ENCODE results near the gene ARID4A. TPM values are rescaled to one million over a fixed set of nuclear protein-coding genes. Genes with fewer than 3 reads are reported as not detected.

Gene ARID4A
- total and polyA plus RNA-seq, 9 of the 15 experiments (the other 6 are each of a cell fraction or from before 2014, with no cell fraction given), result 2.4 to 11.5 (median 8.7) TPM

DNA sequence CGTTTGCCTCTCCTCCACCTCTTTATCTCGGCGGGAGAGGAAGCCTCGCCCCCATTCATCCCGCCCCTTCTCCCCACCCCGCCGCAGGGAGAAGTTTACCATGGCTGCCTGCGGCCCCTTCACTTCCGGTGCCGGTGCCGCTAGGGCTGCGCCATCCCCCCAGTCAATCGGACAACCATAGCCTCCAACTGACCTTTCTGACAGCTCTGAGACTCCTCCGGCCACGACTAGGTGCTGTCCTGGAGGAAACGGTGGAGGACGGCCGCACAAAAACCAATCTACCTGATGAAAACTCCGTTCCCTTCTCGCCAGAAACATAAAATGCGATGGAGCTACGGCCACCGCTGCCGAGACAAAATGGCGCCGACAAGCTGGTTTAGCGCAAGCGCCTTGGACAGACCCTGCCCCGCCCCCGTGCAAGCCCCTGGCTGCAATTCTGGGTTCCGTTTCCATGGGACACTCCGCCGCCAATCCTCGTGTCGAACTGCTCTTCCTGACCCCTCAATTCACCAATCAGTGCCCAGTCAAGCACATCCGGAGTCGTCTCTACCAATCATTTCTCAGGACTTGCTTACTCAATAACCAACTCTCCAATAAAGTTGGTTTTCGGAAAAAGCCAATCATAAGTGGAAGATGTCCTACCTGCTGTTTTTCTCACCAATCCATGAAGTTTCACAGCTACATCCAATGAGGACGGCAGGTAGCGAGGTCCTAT lies 436 bp upstream of the ARID4A start (continued):
- TF ChIP-seq, protein P1, sequence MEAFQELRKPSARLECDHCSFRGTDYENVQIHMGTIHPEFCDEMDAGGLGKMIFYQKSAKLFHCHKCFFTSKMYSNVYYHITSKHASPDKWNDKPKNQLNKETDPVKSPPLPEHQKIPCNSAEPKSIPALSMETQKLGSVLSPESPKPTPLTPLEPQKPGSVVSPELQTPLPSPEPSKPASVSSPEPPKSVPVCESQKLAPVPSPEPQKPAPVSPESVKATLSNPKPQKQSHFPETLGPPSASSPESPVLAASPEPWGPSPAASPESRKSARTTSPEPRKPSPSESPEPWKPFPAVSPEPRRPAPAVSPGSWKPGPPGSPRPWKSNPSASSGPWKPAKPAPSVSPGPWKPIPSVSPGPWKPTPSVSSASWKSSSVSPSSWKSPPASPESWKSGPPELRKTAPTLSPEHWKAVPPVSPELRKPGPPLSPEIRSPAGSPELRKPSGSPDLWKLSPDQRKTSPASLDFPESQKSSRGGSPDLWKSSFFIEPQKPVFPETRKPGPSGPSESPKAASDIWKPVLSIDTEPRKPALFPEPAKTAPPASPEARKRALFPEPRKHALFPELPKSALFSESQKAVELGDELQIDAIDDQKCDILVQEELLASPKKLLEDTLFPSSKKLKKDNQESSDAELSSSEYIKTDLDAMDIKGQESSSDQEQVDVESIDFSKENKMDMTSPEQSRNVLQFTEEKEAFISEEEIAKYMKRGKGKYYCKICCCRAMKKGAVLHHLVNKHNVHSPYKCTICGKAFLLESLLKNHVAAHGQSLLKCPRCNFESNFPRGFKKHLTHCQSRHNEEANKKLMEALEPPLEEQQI (IDR thresholded peaks at IDR 0.05), result no peak
- TF ChIP-seq ZBTB8A (IDR thresholded peaks at IDR 0.05; ENCODE audit: partially characterized antibody) (no peak), ZNF79 (CRISPR knock-in tag; IDR thresholded peaks at IDR 0.05; ENCODE audit: low read depth) (peak; percentile 76; the same call in 1 of the 2 replicates), TAF7 (tag; IDR thresholded peaks at IDR 0.05) (peak; percentile 90), C11orf30 (IDR thresholded peaks at IDR 0.05; ENCODE audit: low read depth) (peak; percentile 54), NELFE (IDR thresholded peaks at IDR 0.05; ENCODE audit: insufficient read depth, insufficient read length) (no peak), KLF10 (CRISPR knock-in tag; IDR thresholded peaks at IDR 0.05) (no peak), KDM4B (IDR thresholded peaks at IDR 0.05; ENCODE audit: borderline replicate concordance in 2 of 2, low read depth in 1 of 2) (no peak), ZNF561 (CRISPR knock-in tag; conservative IDR thresholded peaks at IDR 0.05) (no peak), KDM2B (CRISPR knock-in tag; IDR thresholded peaks at IDR 0.05) (no peak), RFX7 (CRISPR knock-in tag; IDR thresholded peaks at IDR 0.05) (no peak), HIVEP1 (CRISPR knock-in tag; IDR thresholded peaks at IDR 0.05) (peak; percentile 94), THRB (CRISPR knock-in tag; conservative IDR thresholded peaks at IDR 0.05) (peak; percentile 89), MCM2 (IDR thresholded peaks at IDR 0.05; ENCODE audit: low read depth) (no peak), BRF1 (IDR thresholded peaks at IDR 0.05; ENCODE audit: borderline replicate concordance, extremely low read depth, insufficient read length) (no peak), MLLT1 (IDR thresholded peaks at IDR 0.05) (peak; percentile 9 to 99; a peak in 2 of 4 replicates), CAMTA2 (CRISPR knock-in tag; conservative IDR thresholded peaks at IDR 0.05) (no peak), NFIX (CRISPR knock-in tag; IDR thresholded peaks at IDR 0.05; ENCODE audit: low read depth) (no peak), JUND (IDR thresholded peaks at IDR 0.05; ENCODE audit: borderline replicate concordance, low read depth, low read length) (no peak; the same call in 1 of the 2 replicates), JUND (tag; IDR thresholded peaks at IDR 0.05; ENCODE audit: borderline replicate concordance, low read depth, low read length) (no peak), MTA1 (IDR thresholded peaks at IDR 0.05; ENCODE audit: borderline replicate concordance) (no peak)
- TF ChIP-seq, protein P2, sequence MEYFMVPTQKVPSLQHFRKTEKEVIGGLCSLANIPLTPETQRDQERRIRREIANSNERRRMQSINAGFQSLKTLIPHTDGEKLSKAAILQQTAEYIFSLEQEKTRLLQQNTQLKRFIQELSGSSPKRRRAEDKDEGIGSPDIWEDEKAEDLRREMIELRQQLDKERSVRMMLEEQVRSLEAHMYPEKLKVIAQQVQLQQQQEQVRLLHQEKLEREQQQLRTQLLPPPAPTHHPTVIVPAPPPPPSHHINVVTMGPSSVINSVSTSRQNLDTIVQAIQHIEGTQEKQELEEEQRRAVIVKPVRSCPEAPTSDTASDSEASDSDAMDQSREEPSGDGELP (CRISPR knock-in tag; IDR thresholded peaks at IDR 0.05; ENCODE audit: borderline replicate concordance), result peak; percentile 74
- TF ChIP-seq, protein P3, sequence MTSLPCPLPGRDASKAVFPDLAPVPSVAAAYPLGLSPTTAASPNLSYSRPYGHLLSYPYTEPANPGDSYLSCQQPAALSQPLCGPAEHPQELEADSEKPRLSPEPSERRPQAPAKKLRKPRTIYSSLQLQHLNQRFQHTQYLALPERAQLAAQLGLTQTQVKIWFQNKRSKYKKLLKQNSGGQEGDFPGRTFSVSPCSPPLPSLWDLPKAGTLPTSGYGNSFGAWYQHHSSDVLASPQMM (CRISPR knock-in tag; IDR thresholded peaks at IDR 0.05), result no peak
